AG04450 (cell line): ENCODE results near the gene DOK1. TPM values are rescaled to one million over a fixed set of nuclear protein-coding genes. Genes with fewer than 3 reads are reported as not detected.
A peak's percentile ranks its signal among the peaks of the same experiment; 100 is the strongest.

Experiments
- CTCF ChIA-PET: fragments of 300-600, 350-600 bp; formaldehyde crosslinking; extraction: SDS; loops from one replicate; lab custom pipeline; 2022; ENCODE audit warnings: antibody characterized with exemption, inconsistent platforms; lab: Charles Lee
- POLR2A ChIA-PET: fragments of 350-600 bp; formaldehyde crosslinking; extraction: SDS; loops from one replicate; lab custom pipeline; 2021; ENCODE audit warnings: antibody characterized with exemption, inconsistent platforms; lab: Yijun Ruan, JAX
- DNase-seq: peaks from one replicate; pipeline ENCODE4 v3.0.0-alpha.2; 2011; ENCODE audit warnings: low read depth, low spot score
- H3K27ac ChIP-seq: one replicate; pipeline ENCODE4 v1.5.1; 2012; ENCODE audit warnings: low read depth, low read length, control low read depth
- H3K27me3 ChIP-seq: one replicate; pipeline ENCODE4 v1.6.0; 2012; ENCODE audit warnings: low read length; ENCODE audit not compliant: control insufficient read depth, insufficient read depth
- H3K4me3 ChIP-seq: 2 replicates; pipeline ENCODE4 v1.5.1; 2011; ENCODE audit warnings: mild to moderate bottlenecking, low read depth, low read length, control low read depth
- H3K9me3 ChIP-seq: 2 replicates; pipeline ENCODE4 v1.5.1; 2012; ENCODE audit warnings: low read length; ENCODE audit not compliant: control insufficient read depth, insufficient read depth
- polyA plus RNA-seq: library from polyadenylated mRNA; depleted of rRNA; stranded (reverse); fragments of >200 nt; gene quantifications from 2 replicates; pipeline ENCODE4 v1.2.3, GENCODE V29; 2011
- TF ChIP-seq, protein P1 (sequence below): IDR thresholded peaks from 2 replicates; pipeline ENCODE4 v1.5.1; 2011; ENCODE audit warnings: low read depth, low read length, control low read depth, inconsistent platforms

The DOK1 gene
- polyA plus RNA-seq, 1 experiment: 16.8 TPM

DNA sequence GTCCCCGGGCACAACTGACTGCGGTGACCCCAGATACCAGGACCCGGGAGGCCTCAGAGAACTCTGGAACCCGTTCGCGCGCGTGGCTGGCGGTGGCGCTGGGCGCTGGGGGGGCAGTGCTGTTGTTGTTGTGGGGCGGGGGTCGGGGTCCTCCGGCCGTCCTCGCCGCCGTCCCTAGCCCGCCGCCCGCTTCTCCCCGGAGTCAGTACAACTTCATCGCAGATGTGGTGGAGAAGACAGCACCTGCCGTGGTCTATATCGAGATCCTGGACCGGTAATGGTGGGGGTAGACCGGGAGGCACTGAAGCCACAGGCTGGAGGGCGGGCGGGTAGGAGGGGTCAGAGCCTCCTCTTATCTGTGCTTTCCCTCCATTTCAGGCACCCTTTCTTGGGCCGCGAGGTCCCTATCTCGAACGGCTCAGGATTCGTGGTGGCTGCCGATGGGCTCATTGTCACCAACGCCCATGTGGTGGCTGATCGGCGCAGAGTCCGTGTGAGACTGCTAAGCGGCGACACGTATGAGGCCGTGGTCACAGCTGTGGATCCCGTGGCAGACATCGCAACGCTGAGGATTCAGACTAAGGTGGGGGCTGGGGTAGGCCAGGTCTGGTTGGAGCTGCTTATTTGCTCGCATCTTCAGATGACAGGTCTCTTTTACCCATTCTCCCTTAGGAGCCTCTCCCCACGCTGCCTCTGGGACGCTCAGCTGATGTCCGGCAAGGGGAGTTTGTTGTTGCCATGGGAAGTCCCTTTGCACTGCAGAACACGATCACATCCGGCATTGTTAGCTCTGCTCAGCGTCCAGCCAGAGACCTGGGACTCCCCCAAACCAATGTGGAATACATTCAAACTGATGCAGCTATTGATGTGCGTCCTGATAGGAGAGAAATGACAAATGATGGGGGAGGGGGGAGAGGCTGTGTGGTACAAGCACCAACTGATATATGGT, 24.0 kb upstream of the DOK1 start:
- CTCF ChIA-PET: interaction anchor here (1.8 to 4.0 kb wide), 3 partner anchors 47 to 57 kb away, joined by 9 to 42 read pairs (median 12); partner anchors contain the start of genes CCDC142 and TTC31
- Histone ChIP-seq H3K9me3 (peaks cover 10% of the 10 kb centered on the region; the same call in 1 of the 2 replicates), H3K4me3 (peak overlapping the region; percentile 100), H3K27ac (peak overlapping the region; percentile 21), H3K27me3 (no peaks in the 10 kb centered on the region)
- POLR2A ChIA-PET: interaction anchor here (0.6 to 2.0 kb wide), 12 partner anchors 23 to 72 kb away, joined by 3 to 16 read pairs (median 4); partner anchors contain the start of genes CCDC142, LBX2, LOXL3 and TTC31
- TF ChIP-seq, protein P1, sequence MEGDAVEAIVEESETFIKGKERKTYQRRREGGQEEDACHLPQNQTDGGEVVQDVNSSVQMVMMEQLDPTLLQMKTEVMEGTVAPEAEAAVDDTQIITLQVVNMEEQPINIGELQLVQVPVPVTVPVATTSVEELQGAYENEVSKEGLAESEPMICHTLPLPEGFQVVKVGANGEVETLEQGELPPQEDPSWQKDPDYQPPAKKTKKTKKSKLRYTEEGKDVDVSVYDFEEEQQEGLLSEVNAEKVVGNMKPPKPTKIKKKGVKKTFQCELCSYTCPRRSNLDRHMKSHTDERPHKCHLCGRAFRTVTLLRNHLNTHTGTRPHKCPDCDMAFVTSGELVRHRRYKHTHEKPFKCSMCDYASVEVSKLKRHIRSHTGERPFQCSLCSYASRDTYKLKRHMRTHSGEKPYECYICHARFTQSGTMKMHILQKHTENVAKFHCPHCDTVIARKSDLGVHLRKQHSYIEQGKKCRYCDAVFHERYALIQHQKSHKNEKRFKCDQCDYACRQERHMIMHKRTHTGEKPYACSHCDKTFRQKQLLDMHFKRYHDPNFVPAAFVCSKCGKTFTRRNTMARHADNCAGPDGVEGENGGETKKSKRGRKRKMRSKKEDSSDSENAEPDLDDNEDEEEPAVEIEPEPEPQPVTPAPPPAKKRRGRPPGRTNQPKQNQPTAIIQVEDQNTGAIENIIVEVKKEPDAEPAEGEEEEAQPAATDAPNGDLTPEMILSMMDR: no peak
- DNase-seq: no peak

DNA sequence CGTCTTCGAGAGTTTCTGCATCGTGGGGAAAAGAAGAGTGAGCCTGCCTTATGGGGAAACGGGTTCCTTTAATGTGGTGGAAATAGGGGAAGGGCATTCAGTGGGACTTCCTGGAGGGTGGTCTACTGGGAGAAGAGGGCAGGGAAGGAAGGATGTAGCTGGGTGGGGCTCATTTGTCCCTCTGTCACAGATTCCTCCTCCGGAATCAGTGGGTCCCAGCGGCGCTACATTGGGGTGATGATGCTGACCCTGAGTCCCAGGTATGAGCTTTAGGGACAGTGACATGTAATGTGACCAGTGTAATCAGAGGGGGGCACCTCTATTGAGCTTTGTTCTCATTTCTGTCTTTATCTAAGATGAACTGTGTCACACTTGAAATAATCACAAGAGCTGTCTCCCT, 22.9 kb upstream of the DOK1 start:
- ChIA-PET CTCF (interaction anchor here (0.6 to 4.0 kb wide), 9 partner anchors 48 to 282 kb away, joined by 3 to 42 read pairs (median 3); partner anchors contain the start of genes CCDC142, TTC31 and WBP1), POLR2A (interaction anchor here (0.6 to 1.7 kb wide), 4 partner anchors 57 to 92 kb away, joined by 3 to 7 read pairs (median 4); partner anchors contain the start of gene WBP1)
- Histone ChIP-seq H3K9me3 (peaks cover 8% of the 10 kb centered on the region; the same call in 1 of the 2 replicates), H3K27ac (no peak overlapping the region), H3K27me3 (no peaks in the 10 kb centered on the region), H3K4me3 (no peak overlapping the region)
- TF ChIP-seq, protein P1: no peak
- DNase-seq: no peak

DNA sequence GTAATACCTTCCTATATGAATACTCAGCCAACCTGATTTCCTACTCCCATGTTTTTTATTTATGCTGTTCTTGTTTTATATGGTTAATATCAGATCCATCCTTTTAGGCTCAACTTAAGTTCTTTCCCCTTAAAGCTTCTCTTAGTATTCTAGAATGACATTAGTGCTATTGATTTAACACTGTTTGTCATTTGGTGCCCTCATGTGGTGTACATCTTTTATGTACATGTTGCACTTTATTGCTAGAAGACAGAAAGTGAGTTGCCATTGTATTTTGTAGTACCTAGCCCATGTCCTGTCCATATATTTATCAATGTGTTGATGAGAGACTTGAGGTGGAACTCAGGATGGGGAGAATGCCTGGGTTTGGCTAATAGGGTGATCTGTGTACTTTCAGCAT, 22.3 kb upstream of the DOK1 start:
- peak overlapping the region; percentile 1 for H3K27ac ChIP-seq
- no peak overlapping the region for H3K4me3 ChIP-seq
- H3K27me3 ChIP-seq: no peaks in the 10 kb centered on the region
- no peak for DNase-seq
- CTCF ChIA-PET: interaction anchor here (0.6 to 4.0 kb wide), 9 partner anchors 48 to 282 kb away, joined by 3 to 42 read pairs (median 3); partner anchors contain the start of genes CCDC142, TTC31 and WBP1
- TF ChIP-seq, protein P1: 0 out of 2 replicates have a peak, but pooled peaks have one; percentile 31
- H3K9me3 ChIP-seq: peaks cover 4% of the 10 kb centered on the region; the same call in 1 of the 2 replicates
- POLR2A ChIA-PET: interaction anchor here (0.7 to 0.8 kb wide), 3 partner anchors 23 to 92 kb away, joined by 3 read pairs; partner anchors contain the start of genes CCDC142 and TTC31

DNA sequence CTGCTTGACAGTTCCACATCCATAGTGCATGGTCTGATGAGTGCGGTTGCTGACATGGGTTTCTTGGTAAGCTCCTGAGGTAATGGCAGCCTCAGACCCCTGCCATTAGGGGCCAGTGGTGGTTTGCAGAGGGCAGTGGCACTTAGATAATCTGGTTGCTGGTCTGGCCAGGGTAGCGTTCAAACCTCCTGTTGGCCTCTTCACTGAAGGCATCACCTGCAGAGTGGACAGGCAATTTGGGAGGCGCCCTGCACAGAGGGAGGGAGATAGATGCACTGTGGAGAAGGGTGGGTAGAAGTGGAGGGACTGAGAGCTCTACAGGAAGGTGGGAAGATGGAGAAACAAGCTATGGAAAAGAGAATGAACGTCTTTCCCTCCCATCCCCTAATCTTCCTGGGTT, 21.1 kb upstream of the DOK1 start:
- TF ChIP-seq, protein P1: no peak
- ChIA-PET CTCF (interaction anchor here (0.7 to 4.0 kb wide), 3 partner anchors 9 to 54 kb away, joined by 3 to 42 read pairs (median 3); no protein-coding TSS in a partner anchor), POLR2A (no interaction called here)
- Histone ChIP-seq H3K27ac (no peak overlapping the region), H3K9me3 (peaks cover 4% of the 10 kb centered on the region; the same call in 1 of the 2 replicates), H3K4me3 (no peak overlapping the region), H3K27me3 (no peaks in the 10 kb centered on the region)
- DNase-seq: no peak
